Measurements from ENCODE around the gene RCL1. TPM values are rescaled to one million over a fixed set of nuclear protein-coding genes. Genes with fewer than 3 reads are reported as not detected.
"Not testable (repeated sequence)": the region's sequence is repeated elsewhere in the genome, so short reads cannot be mapped to it uniquely, and the experiment has no call there.

RCL1 gene
- total RNA-seq, 1 experiment from 2014 or later = 9.5 TPM

GRCh38 chr9:4794691-4795090 lies 1.9 kb downstream of the RCL1 start:
- POLR2A ChIA-PET (ENCODE audit: unreplicated experiment) = no interaction called here
- peak overlapping the region; percentile 80 for H3K4me2 ChIP-seq
- BruUV-seq (replicated peaks) = no TSS peak

GRCh38 chr9:4795108-4795507 lies 2.4 kb downstream of the RCL1 start:
- H3K36me3 ChIP-seq (ENCODE audit: low read depth); H3K4me1 ChIP-seq (replicated peaks; ENCODE audit: insufficient read depth); H3K9me3 ChIP-seq (ENCODE audit: insufficient read depth, low read depth); POLR2A ChIA-PET (ENCODE audit: unreplicated experiment); H3K9me2 ChIP-seq (ENCODE audit: insufficient read depth); H3K27me3 ChIP-seq (ENCODE audit: insufficient read depth, low read depth); H2AFZ ChIP-seq; H3F3A ChIP-seq (ENCODE audit: insufficient read depth, low read depth); DNase-seq; H3K27ac ChIP-seq; BruUV-seq (replicated peaks); H3K4me3 ChIP-seq; intact Hi-C loops (cut with micrococcal nuclease; ENCODE audit: unreplicated experiment): not testable (repeated sequence)
- Histone ChIP-seq H3K4me2 (peak overlapping the region; percentile 80), H3K79me2 (ENCODE audit: low read depth) (peaks cover 64% of the 10 kb centered on the region), H4K20me1 (ENCODE audit: insufficient read depth) (peaks cover 24% of the 10 kb centered on the region)
- CTCF ChIA-PET = interaction anchor here (0.6 kb wide), 1 partner anchor 20 kb away, joined by 3 read pairs; no protein-coding TSS in a partner anchor

More at GRCh38 chr9:4794691-4795090, 1.9 kb downstream of the RCL1 start:
- Histone ChIP-seq H3K4me3 (peak overlapping the region; percentile 94; the same call in 1 of the 2 replicates), H3K79me2 (ENCODE audit: low read depth) (peaks cover 60% of the 10 kb centered on the region), H3K9me2 (ENCODE audit: insufficient read depth) (no peaks in the 10 kb centered on the region), H3F3A (ENCODE audit: insufficient read depth, low read depth) (no peaks in the 10 kb centered on the region), H3K4me1 (replicated peaks; ENCODE audit: insufficient read depth) (peaks cover 10% of the 10 kb centered on the region; the same call in 1 of the 2 replicates), H3K27ac (no peak overlapping the region), H3K36me3 (ENCODE audit: low read depth) (no peaks in the 10 kb centered on the region), H3K27me3 (ENCODE audit: insufficient read depth, low read depth) (no peaks in the 10 kb centered on the region), H4K20me1 (ENCODE audit: insufficient read depth) (peaks cover 24% of the 10 kb centered on the region), H3K9me3 (ENCODE audit: insufficient read depth, low read depth) (no peaks in the 10 kb centered on the region), H2AFZ (no peak overlapping the region)
- DNase-seq = no peak
- CTCF ChIA-PET = interaction anchor here (0.6 kb wide), 1 partner anchor 20 kb away, joined by 3 read pairs; no protein-coding TSS in a partner anchor
- no peak for TF ChIP-seq CTCF (conservative IDR thresholded peaks at IDR 0.05)
- TF ChIP-seq EZH2 (IDR thresholded peaks at IDR 0.05; ENCODE audit: low read depth) = no peak
- intact Hi-C loops (cut with micrococcal nuclease; ENCODE audit: unreplicated experiment) = no loop called here

- no TSS peak for BruUV-seq (replicated peaks)
- TF ChIP-seq EZH2 (IDR thresholded peaks at IDR 0.05; ENCODE audit: low read depth) (no peak), CTCF (conservative IDR thresholded peaks at IDR 0.05) (no peak)
- Histone ChIP-seq H3K79me2 (ENCODE audit: low read depth) (peaks cover 75% of the 10 kb centered on the region), H3K9me2 (ENCODE audit: insufficient read depth) (no peaks in the 10 kb centered on the region), H3K27ac (no peak overlapping the region), H3K27me3 (ENCODE audit: insufficient read depth, low read depth) (no peaks in the 10 kb centered on the region), H3K4me2 (no peak overlapping the region), H4K20me1 (ENCODE audit: insufficient read depth) (peaks cover 24% of the 10 kb centered on the region), H3K4me1 (replicated peaks; ENCODE audit: insufficient read depth) (peaks cover 10% of the 10 kb centered on the region; the same call in 1 of the 2 replicates), H3K36me3 (ENCODE audit: low read depth) (no peaks in the 10 kb centered on the region), H3K4me3 (no peak overlapping the region), H3F3A (ENCODE audit: insufficient read depth, low read depth) (no peaks in the 10 kb centered on the region), H2AFZ (no peak overlapping the region), H3K9me3 (ENCODE audit: insufficient read depth, low read depth) (no peaks in the 10 kb centered on the region)
- DNase-seq = no peak
- POLR2A ChIA-PET (ENCODE audit: unreplicated experiment) = no interaction called here
- intact Hi-C loops (cut with micrococcal nuclease; ENCODE audit: unreplicated experiment) = no loop called here
- CTCF ChIA-PET = no interaction called here
These were observed 3.8 kb downstream of the RCL1 start for GRCh38 chr9:4796530-4796929.
